Loucy (cell line): Measurements from ENCODE around the gene TMED8.

Experiments
- EZH2phosphoT487 ChIP-seq: fragments of 200-600 bp; IDR thresholded peaks from 2 replicates; pipeline ENCODE4 v1.6.1; 2018; ENCODE audit warnings: antibody characterized with exemption, mild to moderate bottlenecking, moderate library complexity, borderline replicate concordance
- TF ChIP-seq, protein P1 (sequence below): fragments of 200-600 bp; sonication (generic); conservative IDR thresholded peaks from 2 replicates; pipeline ENCODE4 v1.5.1; 2014; ENCODE audit warnings: mild to moderate bottlenecking, antibody characterized with exemption, low read length

DNA sequence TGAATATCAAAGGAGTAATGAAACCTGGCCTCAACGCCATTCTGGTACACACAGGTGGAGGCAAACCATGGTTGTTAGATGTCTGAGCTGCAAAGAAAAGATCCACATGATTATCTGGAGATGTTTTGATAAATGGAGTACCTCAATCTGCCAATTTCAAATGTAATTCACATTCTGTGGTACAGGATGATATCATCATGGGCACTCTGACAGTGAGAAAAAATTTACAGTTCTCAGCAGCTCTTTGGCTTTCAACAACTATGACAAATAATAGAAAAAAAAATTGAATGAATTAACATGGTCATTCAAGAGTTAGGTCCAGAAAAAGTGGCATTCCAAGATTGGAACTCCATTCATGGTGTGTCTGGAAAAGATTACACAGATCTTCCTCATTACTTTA is 17.3 kb downstream of the TMED8 start:
- TF ChIP-seq, protein P1, sequence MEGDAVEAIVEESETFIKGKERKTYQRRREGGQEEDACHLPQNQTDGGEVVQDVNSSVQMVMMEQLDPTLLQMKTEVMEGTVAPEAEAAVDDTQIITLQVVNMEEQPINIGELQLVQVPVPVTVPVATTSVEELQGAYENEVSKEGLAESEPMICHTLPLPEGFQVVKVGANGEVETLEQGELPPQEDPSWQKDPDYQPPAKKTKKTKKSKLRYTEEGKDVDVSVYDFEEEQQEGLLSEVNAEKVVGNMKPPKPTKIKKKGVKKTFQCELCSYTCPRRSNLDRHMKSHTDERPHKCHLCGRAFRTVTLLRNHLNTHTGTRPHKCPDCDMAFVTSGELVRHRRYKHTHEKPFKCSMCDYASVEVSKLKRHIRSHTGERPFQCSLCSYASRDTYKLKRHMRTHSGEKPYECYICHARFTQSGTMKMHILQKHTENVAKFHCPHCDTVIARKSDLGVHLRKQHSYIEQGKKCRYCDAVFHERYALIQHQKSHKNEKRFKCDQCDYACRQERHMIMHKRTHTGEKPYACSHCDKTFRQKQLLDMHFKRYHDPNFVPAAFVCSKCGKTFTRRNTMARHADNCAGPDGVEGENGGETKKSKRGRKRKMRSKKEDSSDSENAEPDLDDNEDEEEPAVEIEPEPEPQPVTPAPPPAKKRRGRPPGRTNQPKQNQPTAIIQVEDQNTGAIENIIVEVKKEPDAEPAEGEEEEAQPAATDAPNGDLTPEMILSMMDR, result no peak
- no peak for TF ChIP-seq EZH2phosphoT487
